Lower lobe of right lung (tissue), 2 donors: ENCODE data around the gene ZNF768. TPM values are rescaled to one million over a fixed set of nuclear protein-coding genes. Genes with fewer than 3 reads are reported as not detected.
A peak's percentile ranks its signal among the peaks of the same experiment; 100 is the strongest.

Experiments used
- ATAC-seq, 2 donors: fragments of 200-7000 bp; cut with Tn5 transposase; one replicate each; pipeline ENCODE4 v1.9.1; 2020 to 2022; ENCODE audit warnings: mild to moderate bottlenecking in 2 of 2, moderate library complexity in 2 of 2
- DNase-seq: peaks from one replicate; pipeline ENCODE4 v3.0.0-alpha.2; 2020
- H3K27ac ChIP-seq: fragments of 200-600 bp; one replicate; pipeline ENCODE4 v1.8.0; 2022
- H3K27me3 ChIP-seq: fragments of 200-600 bp; one replicate; pipeline ENCODE4 v1.8.0; 2022; ENCODE audit warnings: low read depth
- H3K36me3 ChIP-seq: fragments of 200-600 bp; one replicate; pipeline ENCODE4 v1.8.0; 2022; ENCODE audit warnings: mild to moderate bottlenecking
- H3K4me1 ChIP-seq: fragments of 200-600 bp; one replicate; pipeline ENCODE4 v1.8.0; 2022
- H3K4me3 ChIP-seq: fragments of 200-600 bp; one replicate; pipeline ENCODE4 v1.8.0; 2022; ENCODE audit warnings: mild to moderate bottlenecking
- H3K9me3 ChIP-seq: fragments of 200-600 bp; one replicate; pipeline ENCODE4 v1.8.0; 2022
- intact Hi-C: fragments of 100-400 bp; cut with DNase I; formaldehyde crosslinking; loops from one replicate; pipeline ENCODE4 v1.11.0; 2022
- total RNA-seq: library from RNA; stranded (reverse); fragmentation: NEBNext Ultra II Directional; extraction: Animal tissue kit (Norgen Biotek cat#: 25700); gene quantifications from one replicate; pipeline ENCODE4 v1.2.1, GENCODE V29; 2021
- TF ChIP-seq, protein P1 (sequence below): fragments of 200-600 bp; IDR thresholded peaks from one replicate; pipeline ENCODE4 v1.8.0; 2022; ENCODE audit warnings: antibody characterized with exemption, mild to moderate bottlenecking
- donor health status: DM: no; HTN: yes; CAD: no; lungs with severe emphysema.

The ZNF768 gene
- total RNA-seq, 1 donor from 2014 or later, result 24.9 TPM

DNA sequence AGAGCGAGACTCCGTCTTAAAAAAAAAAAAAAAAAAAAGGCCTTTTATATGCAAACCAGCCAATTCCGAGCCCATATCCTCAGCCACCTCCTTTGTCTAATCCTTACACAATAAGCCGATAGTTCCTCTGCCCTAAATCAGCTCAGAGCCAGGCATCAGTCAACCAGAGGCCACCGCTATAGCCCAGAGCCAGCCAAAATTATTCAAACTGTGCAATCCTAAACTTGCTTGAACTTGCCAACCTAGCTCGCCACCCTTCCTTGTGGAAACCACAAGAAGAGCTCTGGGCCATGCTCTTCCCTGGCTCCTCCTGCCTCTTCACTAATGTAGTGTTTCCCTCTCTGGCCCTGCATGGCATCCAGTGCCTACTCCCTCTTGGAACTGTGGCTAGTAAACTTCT, 36.2 kb downstream of the ZNF768 start:
- intact Hi-C loops, result no loop called here
- no peaks in the 10 kb centered on the region for H3K27me3 ChIP-seq
- H3K4me1 ChIP-seq, result peaks cover 12% of the 10 kb centered on the region
- ATAC-seq (no peak), DNase-seq (no peak)
- TF ChIP-seq, protein P1, sequence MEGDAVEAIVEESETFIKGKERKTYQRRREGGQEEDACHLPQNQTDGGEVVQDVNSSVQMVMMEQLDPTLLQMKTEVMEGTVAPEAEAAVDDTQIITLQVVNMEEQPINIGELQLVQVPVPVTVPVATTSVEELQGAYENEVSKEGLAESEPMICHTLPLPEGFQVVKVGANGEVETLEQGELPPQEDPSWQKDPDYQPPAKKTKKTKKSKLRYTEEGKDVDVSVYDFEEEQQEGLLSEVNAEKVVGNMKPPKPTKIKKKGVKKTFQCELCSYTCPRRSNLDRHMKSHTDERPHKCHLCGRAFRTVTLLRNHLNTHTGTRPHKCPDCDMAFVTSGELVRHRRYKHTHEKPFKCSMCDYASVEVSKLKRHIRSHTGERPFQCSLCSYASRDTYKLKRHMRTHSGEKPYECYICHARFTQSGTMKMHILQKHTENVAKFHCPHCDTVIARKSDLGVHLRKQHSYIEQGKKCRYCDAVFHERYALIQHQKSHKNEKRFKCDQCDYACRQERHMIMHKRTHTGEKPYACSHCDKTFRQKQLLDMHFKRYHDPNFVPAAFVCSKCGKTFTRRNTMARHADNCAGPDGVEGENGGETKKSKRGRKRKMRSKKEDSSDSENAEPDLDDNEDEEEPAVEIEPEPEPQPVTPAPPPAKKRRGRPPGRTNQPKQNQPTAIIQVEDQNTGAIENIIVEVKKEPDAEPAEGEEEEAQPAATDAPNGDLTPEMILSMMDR, result no peak
- H3K27ac ChIP-seq, result no peak overlapping the region
- no peaks in the 10 kb centered on the region for H3K9me3 ChIP-seq
- H3K4me3 ChIP-seq, result no peak overlapping the region
- H3K36me3 ChIP-seq, result peaks cover 44% of the 10 kb centered on the region

DNA sequence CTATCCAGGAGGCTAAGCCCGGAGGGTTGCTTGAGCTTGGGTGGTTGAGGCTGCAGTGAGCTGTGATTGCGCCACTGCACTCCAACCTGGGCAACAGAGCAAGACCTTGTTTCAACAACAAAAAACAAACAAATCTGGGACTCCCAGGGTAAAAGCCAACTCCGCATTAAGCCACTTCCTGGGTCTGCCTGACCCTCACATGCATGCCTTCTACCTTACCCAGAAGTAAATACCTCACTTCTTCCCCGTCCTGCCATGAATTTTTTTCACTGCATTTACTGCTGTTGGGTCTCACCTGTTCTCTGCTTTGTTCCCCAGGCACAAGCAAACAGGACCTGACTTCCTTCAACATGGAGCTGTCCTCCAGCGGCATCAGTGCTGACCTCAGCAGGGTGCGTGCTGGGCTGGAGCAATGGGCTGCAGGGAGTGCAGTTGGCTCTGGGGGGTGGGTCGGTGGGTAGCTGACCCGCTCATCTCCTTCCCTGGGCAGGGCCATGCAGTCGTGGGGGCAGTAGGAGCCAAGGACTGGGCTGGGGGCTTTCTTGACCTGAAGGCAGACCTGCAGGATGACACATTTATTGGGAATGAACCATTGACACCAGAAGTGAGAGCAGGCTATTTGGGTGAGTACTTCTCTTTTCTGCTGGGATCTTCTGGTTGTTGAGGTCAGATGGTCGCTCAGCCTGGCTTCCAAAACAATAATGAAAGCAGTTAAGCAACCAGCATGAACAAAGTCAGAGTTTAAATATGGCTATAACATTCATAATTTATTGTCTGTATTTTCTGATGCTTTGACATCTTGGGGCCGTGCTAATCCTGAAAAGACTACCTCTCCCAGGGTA, 37.4 kb downstream of the ZNF768 start:
- intact Hi-C loops, result no loop called here
- no peaks in the 10 kb centered on the region for H3K9me3 ChIP-seq
- DNase-seq, result peak; percentile 51

DNA sequence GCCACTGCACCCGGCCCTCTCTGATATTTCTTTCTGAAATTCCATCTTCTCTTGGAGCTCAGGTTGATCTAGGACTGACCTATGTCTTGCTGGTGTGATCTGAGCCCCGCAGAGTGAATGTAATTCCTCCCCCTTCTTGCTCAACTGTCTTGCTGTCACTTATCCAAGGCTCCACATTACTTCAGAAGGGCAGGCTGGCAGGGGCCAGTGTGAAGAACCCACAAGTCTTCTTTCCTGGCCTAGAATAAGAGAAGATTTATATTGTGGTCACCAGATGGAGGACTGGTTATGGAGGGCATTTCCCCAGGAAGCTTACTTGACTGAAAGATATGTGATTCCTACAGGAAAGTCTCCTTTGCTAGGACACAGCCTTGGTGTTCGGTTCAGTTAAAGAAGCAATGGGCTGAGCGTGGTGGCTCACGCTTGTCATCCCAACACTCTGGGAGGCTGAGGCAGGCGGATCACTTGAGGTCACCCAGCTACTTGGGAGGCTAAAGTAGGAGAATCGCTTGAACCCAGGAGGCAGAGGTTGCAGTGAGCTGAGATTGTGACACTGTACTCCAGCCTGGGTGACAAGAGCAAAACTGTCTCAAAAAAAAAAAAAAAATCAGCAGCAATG, 40.4 kb downstream of the ZNF768 start:
- DNase-seq (no peak), ATAC-seq (no peak)
- H3K9me3 ChIP-seq, result no peaks in the 10 kb centered on the region
- H3K27me3 ChIP-seq, result no peaks in the 10 kb centered on the region
- intact Hi-C loops, result no loop called here
- H3K27ac ChIP-seq, result no peak overlapping the region
- H3K4me1 ChIP-seq, result peaks cover 6% of the 10 kb centered on the region
- peaks cover 58% of the 10 kb centered on the region for H3K36me3 ChIP-seq
- TF ChIP-seq, protein P1, result no peak
- no peak overlapping the region for H3K4me3 ChIP-seq

More for the DNA sequence above, 37.4 kb downstream of the ZNF768 start:
- Histone ChIP-seq H3K4me3 (no peak overlapping the region), H3K27me3 (no peaks in the 10 kb centered on the region), H3K27ac (no peak overlapping the region), H3K4me1 (peaks cover 12% of the 10 kb centered on the region), H3K36me3 (peaks cover 38% of the 10 kb centered on the region)
- ATAC-seq, result peak; percentile 66 to 69
- TF ChIP-seq, protein P1, result no peak

DNA sequence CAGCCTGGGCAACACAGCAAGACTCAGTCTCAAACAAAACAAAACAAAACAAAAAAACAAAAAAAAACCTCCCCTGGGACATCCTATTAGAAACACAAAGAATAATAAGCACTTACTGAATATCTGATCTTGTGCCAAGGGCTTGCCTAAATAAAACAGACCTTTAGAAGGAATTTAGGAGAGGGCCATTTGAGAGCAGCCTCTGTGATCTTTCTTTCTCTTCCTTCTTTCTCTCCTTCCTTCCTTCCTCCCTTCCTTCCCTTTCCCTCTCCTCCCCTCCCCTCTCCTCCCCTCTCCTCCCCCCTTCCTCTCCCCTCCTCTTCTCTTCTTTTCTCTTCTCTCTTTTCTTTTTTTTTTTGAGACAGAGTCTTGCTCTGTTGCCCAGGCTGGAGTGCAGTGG, 41.5 kb downstream of the ZNF768 start:
- Histone ChIP-seq H3K27me3 (no peaks in the 10 kb centered on the region), H3K36me3 (peaks cover 52% of the 10 kb centered on the region), H3K4me1 (peaks cover 6% of the 10 kb centered on the region), H3K4me3 (no peak overlapping the region), H3K9me3 (no peaks in the 10 kb centered on the region), H3K27ac (no peak overlapping the region)
- DNase-seq, result no peak
- intact Hi-C loops, result no loop called here
- no peak for ATAC-seq
- TF ChIP-seq, protein P1, result no peak

DNA sequence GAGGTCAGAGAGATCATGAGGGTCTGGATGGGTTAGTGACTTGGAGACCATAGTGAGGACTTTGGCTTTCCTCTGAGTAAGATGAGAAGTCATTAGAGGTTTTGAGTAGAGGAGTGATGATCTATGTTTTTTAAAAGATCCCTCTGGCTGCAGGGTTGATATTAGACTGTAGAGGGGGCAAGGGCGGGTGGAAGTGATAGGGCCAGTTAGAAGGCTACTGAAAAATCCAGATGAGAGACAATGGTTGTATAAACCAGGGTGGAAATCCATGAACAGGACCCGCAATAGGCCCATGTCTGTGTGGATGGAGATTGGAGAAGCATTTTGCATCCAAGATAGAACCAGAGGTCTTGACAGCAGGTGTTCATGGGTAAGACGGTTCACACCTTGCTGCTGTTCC, 44.0 kb downstream of the ZNF768 start:
- TF ChIP-seq, protein P1, result no peak
- DNase-seq (no peak), ATAC-seq (no peak)
- H3K4me1 ChIP-seq, result no peaks in the 10 kb centered on the region
- H3K27ac ChIP-seq, result no peak overlapping the region
- H3K27me3 ChIP-seq, result no peaks in the 10 kb centered on the region
- intact Hi-C loops, result no loop called here
- no peak overlapping the region for H3K4me3 ChIP-seq
- H3K9me3 ChIP-seq, result no peaks in the 10 kb centered on the region
- H3K36me3 ChIP-seq, result peaks cover 36% of the 10 kb centered on the region
